Measurements from ENCODE around the gene CXCL14. TPM values are rescaled to one million over a fixed set of nuclear protein-coding genes. Genes with fewer than 3 reads are reported as not detected.

The CXCL14 gene
- total RNA-seq, 1 donor from 2014 or later = 45.3 TPM

DNA sequence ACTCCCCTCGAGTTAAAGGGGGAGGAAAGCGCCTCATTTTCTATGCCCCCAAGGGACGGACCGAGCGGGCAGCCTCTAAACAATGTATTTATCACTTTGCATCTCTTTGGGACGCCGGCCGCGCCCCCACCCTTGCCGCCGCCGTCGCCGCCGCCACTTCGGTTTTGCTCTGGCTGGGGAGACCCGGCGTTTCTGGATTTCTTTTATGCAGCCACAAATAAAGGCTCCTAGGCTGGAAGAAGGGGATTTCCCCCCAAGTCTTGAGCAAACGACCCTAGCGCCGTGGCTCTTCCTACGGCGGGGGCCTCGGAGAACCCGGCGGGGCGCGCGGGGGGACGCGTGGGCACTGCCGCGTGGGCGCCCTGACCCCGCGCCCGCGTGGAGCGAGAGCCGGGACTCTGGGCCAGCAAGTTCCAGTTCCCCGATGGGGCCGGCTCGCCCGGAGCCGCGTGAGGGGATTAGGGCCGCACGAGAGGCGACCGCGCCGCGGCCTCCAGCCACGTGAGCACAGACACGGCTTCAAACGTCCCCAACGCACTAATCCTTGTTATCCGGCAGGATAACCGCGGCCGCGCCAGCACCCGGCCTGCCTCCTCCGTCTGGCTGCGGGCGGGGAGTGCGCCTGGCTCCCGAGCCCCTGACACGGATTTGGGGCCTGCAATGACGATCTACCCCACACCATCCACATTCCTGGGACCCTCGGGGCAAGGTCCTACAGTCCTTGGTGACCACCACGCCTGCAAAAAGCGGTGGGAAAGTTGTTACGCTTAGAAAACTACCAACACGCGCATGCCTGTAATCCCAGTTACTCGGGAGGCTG, 35.1 kb downstream of the CXCL14 start:
- H3K27me3 ChIP-seq = peaks cover 7% of the 10 kb centered on the region
- TF ChIP-seq CTCF (IDR thresholded peaks at IDR 0.05) = no peak
- intact Hi-C loops (cut with DNase I) = no loop called here
- no peaks in the 10 kb centered on the region for H3K36me3 ChIP-seq
- peaks cover 6% of the 10 kb centered on the region in 2 donors for H3K4me1 ChIP-seq
- H3K4me3 ChIP-seq = peak overlapping the region; percentile 52 to 64
- DNase-seq (ENCODE audit: low spot score in 2 of 2) = no peak
- no peak overlapping the region for H3K27ac ChIP-seq
- H3K9me3 ChIP-seq = no peaks in the 10 kb centered on the region

DNA sequence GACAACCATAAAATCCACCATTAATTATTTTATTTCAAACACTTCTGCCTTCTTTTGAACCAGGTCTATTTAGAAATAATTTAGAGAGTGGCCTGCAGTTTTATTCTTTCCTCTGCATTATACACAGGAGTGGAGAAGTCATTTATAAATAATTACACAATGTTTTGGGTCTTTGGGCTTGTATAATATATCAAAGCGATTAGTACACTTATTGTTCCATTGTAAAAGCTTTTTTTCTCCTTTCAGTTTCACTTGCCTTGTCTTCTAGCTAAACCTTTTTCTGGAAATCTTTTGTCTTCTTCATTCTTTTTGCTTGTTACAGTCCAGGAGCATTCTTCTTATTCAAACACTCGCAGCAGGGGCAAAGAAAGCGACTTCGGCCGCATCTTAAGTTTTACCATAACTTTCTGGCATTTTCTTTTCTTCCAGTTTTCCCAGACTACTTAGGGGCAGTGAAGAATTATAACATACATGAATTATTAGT, 35.7 kb downstream of the CXCL14 start:
- no peaks in the 10 kb centered on the region for H3K9me3 ChIP-seq
- TF ChIP-seq CTCF (IDR thresholded peaks at IDR 0.05) = no peak
- H3K27ac ChIP-seq = no peak overlapping the region
- H3K4me1 ChIP-seq = peaks cover 6% of the 10 kb centered on the region in 2 donors
- peaks cover 7% of the 10 kb centered on the region for H3K27me3 ChIP-seq
- peak overlapping the region; percentile 52 to 64 for H3K4me3 ChIP-seq
- peak in 1 of 2 donors; percentile 21 for DNase-seq (ENCODE audit: low spot score in 2 of 2)
- no peaks in the 10 kb centered on the region for H3K36me3 ChIP-seq
- intact Hi-C loops (cut with DNase I) = no loop called here

DNA sequence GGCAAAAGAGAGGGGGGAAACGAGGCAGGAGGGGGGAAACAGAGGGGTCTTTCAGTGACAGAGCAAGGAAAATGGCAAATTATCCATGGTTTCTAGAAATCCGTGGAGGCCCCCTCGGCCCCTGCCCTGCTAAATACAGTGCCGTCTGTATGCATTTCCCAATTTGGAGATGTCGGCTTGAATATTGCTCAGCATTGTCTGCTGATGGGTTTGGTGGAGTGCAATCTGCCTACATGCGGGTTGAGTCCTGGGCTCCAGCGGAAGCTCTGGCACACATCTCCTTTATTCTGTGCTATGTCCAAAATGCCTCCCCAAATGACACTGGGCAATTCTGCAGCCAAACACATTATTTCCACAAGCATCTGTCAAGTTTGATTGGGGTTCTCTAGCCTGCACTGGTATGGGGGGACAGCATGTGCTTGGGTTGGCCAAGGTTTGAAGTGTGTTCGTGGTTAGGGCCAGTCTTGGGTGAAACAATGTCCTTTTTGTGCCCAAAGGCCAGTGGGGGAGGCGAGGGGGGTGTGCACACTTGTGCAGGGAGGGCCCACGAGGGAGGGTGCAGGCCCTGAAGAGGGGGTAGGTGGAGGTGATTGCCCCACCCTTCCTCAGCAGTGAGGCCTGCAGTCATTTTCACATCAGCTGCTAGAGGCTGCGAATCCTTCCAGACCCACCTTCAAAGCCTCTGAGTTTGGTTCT, 36.8 kb downstream of the CXCL14 start:
- H3K27ac ChIP-seq = no peak overlapping the region
- no peak overlapping the region for H3K4me3 ChIP-seq
- DNase-seq (ENCODE audit: low spot score in 2 of 2) = peak in 1 of 2 donors; percentile 28
- H3K36me3 ChIP-seq = no peaks in the 10 kb centered on the region
- no peak for TF ChIP-seq CTCF (IDR thresholded peaks at IDR 0.05)
- peaks cover 7% of the 10 kb centered on the region for H3K27me3 ChIP-seq
- H3K9me3 ChIP-seq = no peaks in the 10 kb centered on the region
- intact Hi-C loops (cut with DNase I) = no loop called here
- H3K4me1 ChIP-seq = peaks cover 6% of the 10 kb centered on the region in 2 donors

DNA sequence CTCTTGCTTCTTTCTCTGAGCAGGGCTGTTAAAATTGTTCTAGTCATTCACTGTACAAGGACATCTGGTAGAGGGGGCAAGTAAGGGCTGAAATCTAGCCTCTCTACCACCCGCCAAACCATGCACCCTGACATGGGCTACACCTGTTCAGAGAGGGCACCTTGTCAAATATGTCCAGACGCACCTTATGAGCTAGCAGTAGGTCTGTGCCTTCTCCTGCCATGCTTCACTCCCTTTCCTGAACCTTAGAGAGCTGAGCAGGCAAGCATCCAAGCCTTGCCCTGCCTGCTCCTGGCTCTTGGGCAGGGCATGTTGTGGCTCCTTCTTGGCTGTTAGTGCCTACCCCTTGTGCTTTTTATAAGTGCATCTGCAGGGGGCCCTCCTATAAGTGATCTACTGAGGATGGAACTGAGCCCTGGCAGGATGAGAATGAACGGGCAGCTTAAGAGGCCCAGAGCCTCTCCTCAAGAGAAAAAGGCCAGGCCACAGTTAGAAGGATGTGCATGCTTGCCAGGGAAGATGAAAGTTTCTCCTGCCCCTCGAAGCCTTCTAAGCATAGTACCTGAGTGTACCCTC, 39.3 kb downstream of the CXCL14 start:
- intact Hi-C loops (cut with DNase I) = no loop called here
- Histone ChIP-seq H3K27me3 (peaks cover 15% of the 10 kb centered on the region), H3K4me3 (no peak overlapping the region), H3K4me1 (peaks cover 6 to 10% of the 10 kb centered on the region in 2 donors), H3K36me3 (no peaks in the 10 kb centered on the region), H3K27ac (no peak overlapping the region), H3K9me3 (no peaks in the 10 kb centered on the region)
- no peak for TF ChIP-seq CTCF (IDR thresholded peaks at IDR 0.05)
- peak in 1 of 2 donors; percentile 30 for DNase-seq (ENCODE audit: low spot score in 2 of 2)

DNA sequence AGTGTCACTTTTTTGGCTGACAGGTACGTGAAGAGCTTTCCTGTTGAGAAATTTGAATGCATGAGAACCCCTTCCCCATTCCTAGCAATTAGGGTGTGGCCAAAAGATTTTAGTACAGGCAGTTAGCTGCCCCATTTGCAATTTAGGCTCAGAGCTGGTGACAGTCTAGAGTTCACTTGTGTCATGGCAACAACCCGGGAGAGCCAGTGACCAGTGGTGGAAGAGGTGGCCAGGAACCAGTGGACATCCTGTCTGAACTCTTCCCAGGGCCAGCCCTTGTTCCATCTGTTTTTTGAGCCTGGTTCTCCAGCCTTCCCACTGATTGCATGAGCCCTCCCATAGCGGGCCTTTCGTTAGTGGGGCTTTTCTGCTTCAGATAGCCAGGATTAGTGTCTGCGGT, 40.5 kb downstream of the CXCL14 start:
- H3K27me3 ChIP-seq = peaks cover 9% of the 10 kb centered on the region

More for the DNA sequence above, 40.5 kb downstream of the CXCL14 start:
- intact Hi-C loops (cut with DNase I) = no loop called here
- H3K27ac ChIP-seq = no peak overlapping the region
- H3K36me3 ChIP-seq = no peaks in the 10 kb centered on the region
- H3K9me3 ChIP-seq = no peaks in the 10 kb centered on the region
- H3K4me3 ChIP-seq = no peak overlapping the region
- peak in 1 of 2 donors; percentile 40 for DNase-seq (ENCODE audit: low spot score in 2 of 2)
- TF ChIP-seq CTCF (IDR thresholded peaks at IDR 0.05) = no peak
- peaks cover 0 to 4% of the 10 kb centered on the region in 2 donors for H3K4me1 ChIP-seq
